HG03097 (cell line): ENCODE data around the gene POU4F3.
"Not testable (repeated sequence)": the region's sequence is repeated elsewhere in the genome, so short reads cannot be mapped to it uniquely, and the experiment has no call there.

Experiments used
- ATAC-seq: cut with Tn5 transposase; IDR thresholded peaks from one replicate; pipeline ENCODE4 v1.9.1; 2021; ENCODE audit not compliant: unreplicated experiment, low FRiP score

Gene POU4F3, protein sequence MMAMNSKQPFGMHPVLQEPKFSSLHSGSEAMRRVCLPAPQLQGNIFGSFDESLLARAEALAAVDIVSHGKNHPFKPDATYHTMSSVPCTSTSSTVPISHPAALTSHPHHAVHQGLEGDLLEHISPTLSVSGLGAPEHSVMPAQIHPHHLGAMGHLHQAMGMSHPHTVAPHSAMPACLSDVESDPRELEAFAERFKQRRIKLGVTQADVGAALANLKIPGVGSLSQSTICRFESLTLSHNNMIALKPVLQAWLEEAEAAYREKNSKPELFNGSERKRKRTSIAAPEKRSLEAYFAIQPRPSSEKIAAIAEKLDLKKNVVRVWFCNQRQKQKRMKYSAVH

GRCh38 chr5:146338774-146339714, at the start of gene POU4F3:
Gene POU4F3, plus strand, starts transcription at chr5:146338839. Its CDS starts 274 bp downstream, at chr5:146339113.
- ATAC-seq = no peak

DNA sequence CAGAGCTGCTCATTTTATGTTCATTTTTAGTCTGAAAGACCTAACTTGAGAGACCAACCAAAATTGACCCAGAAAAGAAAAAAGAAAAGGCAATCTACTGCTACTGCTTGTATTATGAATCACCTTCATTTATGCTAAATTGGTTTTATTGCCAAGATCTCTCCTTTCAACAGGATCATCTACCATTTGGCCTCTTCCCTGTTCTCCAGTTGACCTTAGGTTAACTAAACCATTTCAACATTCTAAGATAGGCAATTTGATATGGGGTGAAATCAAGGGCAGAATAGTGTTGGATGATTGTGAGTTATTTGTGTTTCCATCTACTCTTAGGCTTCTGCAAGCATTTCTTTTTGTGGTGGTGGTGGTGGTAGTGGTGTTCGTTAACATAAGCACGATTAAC, 48.3 kb upstream of the POU4F3 start:
- ATAC-seq = no peak

DNA sequence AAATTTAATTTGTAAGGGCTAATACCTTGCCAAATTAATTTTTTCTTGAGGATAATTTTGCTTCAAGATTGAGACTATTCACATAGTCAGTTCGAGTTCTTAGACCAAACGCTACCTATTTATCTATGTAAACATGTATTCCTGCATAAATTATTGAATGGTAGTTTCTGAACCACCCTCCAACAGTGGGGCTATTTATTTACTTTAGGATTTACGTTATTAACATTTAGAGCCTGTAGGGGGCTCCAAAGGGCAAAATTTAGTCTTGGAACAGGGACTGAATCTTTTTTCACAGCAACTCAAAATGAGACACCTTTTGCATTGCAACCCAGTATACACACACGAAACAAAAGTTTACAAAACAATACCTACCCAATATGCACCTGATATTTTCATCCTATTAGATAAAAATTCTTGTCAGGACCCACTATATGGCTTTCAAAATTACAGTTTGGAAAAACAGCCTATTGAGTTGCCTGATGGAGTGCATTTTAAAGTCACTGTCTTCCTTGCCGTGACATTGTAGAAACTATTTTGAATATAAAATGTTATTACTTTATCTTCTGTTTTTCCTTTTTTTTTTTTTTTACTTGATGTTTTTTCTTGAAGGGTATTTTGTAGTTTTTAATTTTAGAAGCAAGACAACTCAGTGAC, 47.1 kb upstream of the POU4F3 start:
- no peak for ATAC-seq

GRCh38 chr5:146296245-146296644, 42.4 kb upstream of the POU4F3 start:
- ATAC-seq = no peak

GRCh38 chr5:146298920-146299319, 39.7 kb upstream of the POU4F3 start:
- ATAC-seq = not testable (repeated sequence)

DNA sequence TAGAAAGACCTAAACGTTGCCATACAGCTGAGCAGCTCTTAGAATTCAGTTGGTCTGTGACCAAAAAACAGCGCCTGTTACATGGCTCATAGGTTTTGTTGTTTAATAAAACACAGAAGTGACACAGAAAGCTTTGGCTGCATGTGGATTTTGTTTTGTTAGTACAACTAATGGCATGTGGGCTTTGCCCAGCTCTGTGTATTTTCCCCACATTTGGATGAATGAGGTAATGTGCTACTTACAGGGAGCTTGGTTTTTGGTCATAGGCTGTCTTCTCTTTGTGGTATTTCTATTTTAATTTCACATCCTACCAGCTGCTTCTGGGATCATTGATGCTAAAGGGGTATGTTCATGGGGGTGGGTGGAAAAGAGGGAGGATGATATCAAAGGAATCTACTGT, 37.0 kb upstream of the POU4F3 start:
- ATAC-seq = no peak

- ATAC-seq = no peak
These were observed 36.2 kb upstream of the POU4F3 start for GRCh38 chr5:146302406-146302805.

DNA sequence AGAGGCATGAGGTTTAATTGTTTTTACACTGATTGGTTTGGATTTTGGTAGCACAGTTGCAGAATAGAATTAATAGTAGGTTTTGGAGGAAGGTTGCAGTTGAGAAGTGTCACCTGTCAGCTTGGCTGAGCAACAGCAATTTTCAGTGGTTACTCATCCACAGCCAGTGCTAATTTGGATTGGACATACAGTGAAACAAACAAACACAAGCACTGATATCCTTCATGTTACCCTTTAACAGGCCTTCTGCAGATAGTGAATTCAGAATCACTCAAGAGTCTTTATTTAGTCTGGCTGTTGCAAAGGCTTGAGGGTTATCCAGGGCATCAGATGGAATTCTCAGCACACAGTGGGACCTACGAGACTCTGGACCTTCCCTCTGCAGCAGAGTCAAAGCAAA, 31.8 kb upstream of the POU4F3 start:
- no peak for ATAC-seq

- ATAC-seq = no peak
These were observed 30.8 kb upstream of the POU4F3 start for GRCh38 chr5:146307796-146308195.

DNA sequence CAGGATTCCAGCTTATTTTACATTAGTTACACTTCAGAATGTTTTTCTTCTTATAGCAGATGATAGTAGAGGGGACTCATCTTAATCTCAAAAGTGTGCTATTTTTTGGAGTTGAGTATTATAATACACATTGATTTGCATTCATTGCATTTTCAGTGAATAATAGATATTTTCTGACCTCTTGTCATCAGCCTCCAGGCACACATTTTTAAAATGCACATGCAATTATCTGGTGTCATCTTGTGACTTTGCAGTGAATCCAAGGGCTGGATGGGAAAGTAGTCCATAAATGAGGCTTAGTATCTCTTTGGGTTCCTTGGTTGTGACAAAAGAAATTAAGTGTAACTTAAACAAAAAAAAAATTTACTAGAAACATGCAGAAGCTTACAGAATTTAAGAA, 28.1 kb upstream of the POU4F3 start:
- no peak for ATAC-seq

DNA sequence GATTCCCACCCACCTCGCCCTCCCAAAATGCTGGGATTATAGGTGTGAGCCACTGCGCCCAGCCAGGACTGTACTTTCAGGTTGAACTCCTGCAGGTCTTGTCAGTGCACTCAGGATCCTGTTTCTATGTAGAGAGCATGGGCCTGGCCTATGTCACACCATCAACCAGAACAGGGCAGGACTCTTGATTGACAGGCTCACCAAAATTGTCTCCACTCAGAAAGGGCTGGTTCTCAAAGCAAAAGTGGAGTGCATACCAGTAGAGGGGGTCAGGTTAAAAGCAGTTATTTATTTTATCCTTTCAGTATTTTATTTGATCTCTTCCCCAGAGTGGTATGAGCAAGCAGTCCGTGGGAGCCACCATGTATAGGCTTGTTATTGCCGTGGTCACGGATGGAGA, 27.4 kb upstream of the POU4F3 start:
- ATAC-seq = no peak

DNA sequence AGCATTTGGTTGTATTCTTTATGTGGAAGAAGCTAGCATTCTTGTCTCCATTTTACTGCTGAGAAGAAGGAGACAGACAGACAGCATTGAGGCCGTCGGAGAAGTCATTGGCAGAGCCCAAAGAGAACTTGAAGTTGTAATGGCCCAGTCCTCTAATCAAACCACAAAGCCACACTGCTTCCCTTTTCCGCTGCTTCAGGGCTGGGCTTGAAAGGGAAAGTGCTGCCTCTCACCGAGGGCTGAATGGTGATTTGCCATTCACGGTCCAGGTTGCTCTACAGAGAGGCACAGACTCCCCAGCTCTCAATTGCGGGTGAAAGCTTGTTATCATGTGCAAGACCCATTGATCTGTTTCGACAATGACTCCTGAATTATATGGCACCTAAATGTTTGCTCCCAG, 25.6 kb upstream of the POU4F3 start:
- ATAC-seq = no peak

DNA sequence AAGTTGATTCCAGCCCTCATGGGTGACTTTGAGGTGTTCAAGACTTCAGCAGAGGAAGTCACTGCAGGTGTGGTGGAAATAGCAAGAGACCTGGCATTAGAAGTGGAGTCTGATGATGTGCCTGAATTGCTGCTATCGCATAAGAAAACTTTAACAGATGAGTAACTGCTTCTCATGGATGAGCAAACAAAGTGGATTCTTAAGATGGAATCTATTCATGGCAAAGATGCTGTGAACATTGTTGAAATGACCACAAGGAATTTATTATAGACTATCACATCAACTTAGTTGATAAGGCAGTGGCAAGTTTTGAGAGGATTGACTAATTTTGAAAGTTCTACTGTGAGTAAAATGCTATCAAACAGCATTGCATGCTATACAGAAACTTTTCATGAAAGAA, 17.1 kb upstream of the POU4F3 start:
- no peak for ATAC-seq

DNA sequence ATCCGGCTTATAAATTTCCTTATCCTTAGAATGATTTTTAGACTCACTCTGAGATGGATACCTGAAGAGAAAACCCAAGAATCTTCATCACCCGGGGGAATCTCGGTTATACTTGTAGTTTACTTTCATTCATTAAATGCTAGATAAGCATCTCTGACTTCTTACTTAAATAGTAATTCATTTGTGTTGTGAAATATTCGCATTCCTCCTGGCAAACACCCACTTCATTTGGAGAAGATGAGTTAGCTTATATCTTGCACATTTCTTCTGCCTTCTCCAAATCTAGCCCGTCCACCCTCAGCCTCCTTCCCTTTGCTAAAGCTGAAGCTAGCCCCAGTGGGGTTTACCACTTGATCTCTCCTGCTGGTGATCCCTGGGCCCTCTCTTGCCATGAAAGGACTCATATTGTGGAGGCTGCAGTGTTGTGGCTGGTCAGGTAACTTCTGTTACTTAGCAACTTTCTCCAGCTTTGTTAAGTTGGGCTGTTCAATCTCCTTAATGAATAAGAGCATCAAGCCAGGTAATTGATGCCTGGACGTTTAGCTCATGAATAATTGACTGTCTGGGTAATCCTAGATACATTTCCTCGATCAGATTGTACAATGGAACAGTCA, 11.3 kb upstream of the POU4F3 start:
- ATAC-seq = no peak

- ATAC-seq = no peak
These were observed 10.7 kb upstream of the POU4F3 start for GRCh38 chr5:146327989-146328388.

DNA sequence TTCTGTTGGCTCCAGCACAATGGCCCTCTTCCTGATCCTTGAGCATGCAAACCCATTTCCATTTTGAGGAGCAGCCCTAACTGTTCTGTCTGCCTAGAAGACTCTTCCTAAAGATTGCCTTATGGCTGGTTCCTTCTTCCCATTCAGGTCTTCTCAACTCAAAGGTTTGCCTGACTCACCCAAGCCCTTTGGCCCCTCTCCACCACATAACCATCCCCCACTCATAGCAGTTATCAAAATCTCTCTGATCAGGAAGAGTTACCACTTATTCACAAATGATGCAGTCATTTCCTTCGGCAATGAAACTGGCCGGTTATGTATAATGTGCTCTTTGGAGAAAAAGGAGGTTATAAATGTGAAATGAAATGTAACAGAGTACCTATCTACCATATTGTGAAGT, 8.9 kb upstream of the POU4F3 start:
- ATAC-seq = no peak

DNA sequence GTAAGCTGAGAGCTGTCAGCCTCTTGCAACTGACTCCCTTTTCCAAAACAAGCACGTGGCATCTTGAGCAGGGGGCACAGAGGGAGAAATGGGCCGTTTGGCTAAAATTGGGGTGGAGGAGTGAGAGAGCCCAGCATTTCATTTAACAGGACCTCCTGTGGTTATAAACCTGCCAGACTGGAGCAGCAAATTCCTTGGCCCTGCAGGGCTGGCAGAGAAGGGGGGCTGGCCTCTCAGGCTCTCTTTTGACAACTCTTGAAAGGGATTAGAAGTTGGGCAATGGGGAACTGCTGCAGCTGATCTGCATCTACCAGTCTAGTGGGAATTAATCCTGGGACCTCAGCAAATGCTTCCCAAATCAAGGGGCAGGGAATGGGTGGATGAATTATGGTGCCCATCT, 7.2 kb upstream of the POU4F3 start:
- no peak for ATAC-seq

DNA sequence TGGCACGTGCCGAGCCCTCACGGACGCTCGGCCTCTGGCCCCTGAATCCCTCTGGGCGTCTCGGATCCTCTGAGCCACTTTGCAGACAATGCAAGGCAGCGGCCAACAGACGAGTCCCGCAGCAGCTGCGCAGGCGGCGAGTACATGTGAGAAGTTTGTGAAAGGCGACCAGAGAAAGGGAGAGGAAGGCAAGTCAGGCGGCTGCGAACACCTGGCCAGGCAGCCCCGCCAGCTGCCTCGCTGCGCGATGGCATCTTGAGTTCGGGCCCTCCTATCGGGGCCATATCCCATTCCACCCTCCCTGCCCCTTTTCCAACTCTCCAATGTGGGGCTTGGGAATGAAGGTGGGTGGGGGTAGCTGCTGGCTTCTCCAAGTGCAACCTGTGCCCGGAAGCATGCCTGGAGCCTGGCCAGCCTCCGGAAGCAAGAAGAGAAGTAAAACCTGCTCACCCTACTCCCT, 4.5 kb upstream of the POU4F3 start:
- no peak for ATAC-seq

DNA sequence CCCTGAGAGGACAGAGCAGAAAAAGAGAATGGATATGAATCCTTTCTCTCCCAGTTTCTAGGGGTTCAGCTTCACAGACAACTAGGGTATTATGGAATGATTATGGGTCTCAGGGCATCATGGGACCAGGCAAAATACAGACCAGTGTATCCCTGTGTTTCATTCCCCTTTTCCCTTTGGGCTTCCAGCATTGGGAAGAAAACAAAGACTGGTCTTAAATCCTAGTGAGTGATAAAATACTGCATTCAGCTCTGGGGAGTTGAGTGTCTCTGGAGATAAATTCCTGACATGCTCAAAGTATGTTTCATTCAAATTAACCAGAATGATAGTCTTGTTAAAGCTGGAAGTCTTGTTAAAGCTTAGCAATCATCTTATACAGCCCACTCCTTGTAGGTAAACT, 2.4 kb upstream of the POU4F3 start:
- no peak for ATAC-seq

DNA sequence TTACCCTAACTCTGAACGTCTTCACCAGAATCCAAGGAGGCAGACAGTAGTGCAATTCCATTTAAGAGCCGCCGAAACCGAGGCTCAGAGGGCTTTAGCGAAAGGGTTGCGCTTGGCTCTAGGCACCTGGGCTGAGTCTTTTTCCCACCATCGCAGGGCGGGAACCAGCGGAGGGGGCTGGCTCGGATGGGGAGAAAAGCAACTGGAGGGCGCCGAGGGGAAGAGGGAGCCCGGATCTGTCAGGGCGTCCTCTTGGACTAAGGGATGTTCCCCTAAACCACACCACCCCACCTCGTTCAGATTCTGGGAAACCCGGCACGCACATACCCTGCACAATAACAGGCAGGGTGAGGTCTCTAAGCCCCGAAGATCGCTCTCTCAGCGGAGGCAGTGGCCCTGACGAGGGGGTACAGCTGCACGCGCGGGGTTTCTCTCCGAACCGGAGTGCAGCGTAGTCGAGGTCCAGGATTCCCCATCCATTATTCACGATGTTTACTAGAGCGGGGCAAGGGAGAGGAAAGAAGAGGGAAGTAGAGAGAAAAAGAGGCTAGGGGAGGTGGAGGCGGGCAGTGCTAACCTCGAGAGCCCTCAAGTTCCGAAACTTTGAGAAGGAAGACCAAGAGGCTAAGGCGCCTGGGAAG, 1.3 kb upstream of the POU4F3 start:
- ATAC-seq = no peak
